Gastroesophageal sphincter (tissue), 4 donors: ENCODE results near the gene TAF1C. TPM values are rescaled to one million over a fixed set of nuclear protein-coding genes. Genes with fewer than 3 reads are reported as not detected.
A peak's percentile ranks its signal among the peaks of the same experiment; 100 is the strongest.

Experiments
- ATAC-seq: fragments of 150-250 bp; one replicate; pipeline ENCODE4 v1.9.1; 2016; ENCODE audit warnings: mild to moderate bottlenecking, moderate library complexity
- H3K27ac ChIP-seq, 4 donors: fragments of 200-600 bp; sonication (generic) in 3 of 4; 1 replicate in 3 of 4; 2 replicates in 1 of 4; pipeline ENCODE4 v1.5.1; 2016 to 2019
- H3K27me3 ChIP-seq: fragments of 200-600 bp; sonication (generic); one replicate; pipeline ENCODE4 v1.5.1; 2019
- H3K36me3 ChIP-seq, 2 donors: fragments of 200-600 bp; sonication (generic); one replicate each; pipeline ENCODE4 v1.5.1; 2019; ENCODE audit warnings: control low read depth in 1 of 2
- H3K4me1 ChIP-seq, 3 donors: fragments of 200-600 bp; sonication (generic); 1 replicate in 2 of 3; 2 replicates in 1 of 3; pipeline ENCODE4 v1.5.1; 2016 to 2019; ENCODE audit warnings: control low read depth in 2 of 3
- H3K4me3 ChIP-seq, 2 donors: fragments of 200-600 bp; sonication (generic); one replicate each; pipeline ENCODE4 v1.5.1; 2019; ENCODE audit warnings: mild to moderate bottlenecking in 1 of 2, moderate library complexity in 1 of 2
- H3K9me3 ChIP-seq, 3 donors: fragments of 200-600 bp; sonication (generic); one replicate each; pipeline ENCODE4 v1.5.1; 2017 to 2019; ENCODE audit warnings: control low read depth in 2 of 3
- EP300 ChIP-seq: sonication (generic); formaldehyde crosslinking; IDR thresholded peaks from one replicate; pipeline ENCODE4 v1.6.1; 2017; ENCODE audit warnings: antibody characterized with exemption, mild to moderate bottlenecking
- POLR2A ChIP-seq, 2 donors: fragments of 450-650 bp; IDR thresholded peaks; one replicate each; pipeline ENCODE4 v1.6.1; 2017; ENCODE audit warnings: antibody characterized with exemption in 2 of 2, mild to moderate bottlenecking in 2 of 2, moderate library complexity in 1 of 2
- POLR2AphosphoS5 ChIP-seq: sonication (generic); formaldehyde crosslinking; IDR thresholded peaks from one replicate; pipeline ENCODE4 v1.6.1; 2017; ENCODE audit warnings: antibody characterized with exemption
- WGBS, 2 donors: methylation state at CpG; one replicate each; pipeline ENCODE4 v1.1.5; 2018; ENCODE audit warnings: low coverage in 1 of 2; 5-methylcytosine and 5-hydroxymethylcytosine counted together
- total RNA-seq, 4 donors: library from RNA; depleted of rRNA; stranded (reverse); fragments of >200 nt; gene quantifications; one replicate each; pipeline ENCODE4 v1.1.0, GENCODE V29; 2016
- TF ChIP-seq, protein P1 (sequence below), 4 experiments: fragments of 200-600 bp in 2 of 4; fragments of 450-650 bp in 2 of 4; sonication (generic) in 1 of 4; IDR thresholded peaks; one replicate each; pipeline ENCODE4 v1.5.1; 2017 to 2019; ENCODE audit warnings: antibody characterized with exemption in 4 of 4, mild to moderate bottlenecking in 2 of 4, moderate library complexity in 2 of 4

Gene TAF1C
- total RNA-seq, 4 donors from 2014 or later: 16.1 to 51.4 (median 33.2) TPM

DNA sequence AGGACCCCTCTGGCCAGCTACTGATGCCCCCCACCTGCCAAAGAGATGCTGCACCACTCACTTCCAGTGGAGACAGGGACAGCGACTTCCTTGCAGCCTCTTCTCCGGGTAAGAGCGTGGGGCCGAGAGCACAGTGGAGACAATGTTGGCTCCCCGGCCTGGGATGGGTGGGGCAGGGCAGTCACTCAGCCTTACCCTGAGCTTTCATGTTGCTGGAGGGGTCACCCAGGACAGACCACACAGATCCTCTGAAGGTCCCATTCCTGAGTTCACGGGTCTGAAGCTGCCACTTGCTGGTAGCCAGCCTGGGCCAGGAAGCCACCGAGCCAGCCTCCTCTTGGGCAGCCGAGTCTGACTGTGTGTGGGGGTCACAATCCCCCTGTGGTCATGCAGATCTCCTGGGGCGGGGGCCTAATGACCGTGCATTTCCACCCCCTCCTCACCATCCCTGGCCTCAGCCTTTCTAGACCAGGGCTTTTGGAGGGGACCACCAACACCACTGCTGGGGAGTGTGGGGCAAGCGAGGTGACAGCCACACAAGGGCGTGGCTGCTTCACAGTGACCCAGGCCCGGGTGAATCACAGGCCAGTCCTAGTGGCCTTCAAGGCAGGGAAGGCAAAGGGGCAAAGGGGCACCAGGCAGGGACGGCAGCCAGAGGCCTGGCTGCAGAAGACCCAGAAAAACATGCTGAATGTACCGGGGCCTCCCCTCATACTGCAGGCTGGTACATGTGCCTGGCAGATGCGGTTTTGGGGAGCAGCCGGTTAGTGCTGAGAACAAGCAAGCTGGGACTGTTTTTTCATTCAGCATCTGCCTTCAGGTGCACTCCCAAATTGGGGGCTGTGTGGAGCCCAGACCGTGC lies 10.4 kb downstream of the TAF1C start:
- peaks cover 0 to 41% (median 21%) of the 10 kb centered on the region in 3 donors for H3K4me1 ChIP-seq
- no CpG with 5 or more reads among the region's 18 CpGs for WGBS, 2 donors
- no peak for ATAC-seq
- no peak for TF ChIP-seq POLR2A (IDR thresholded peaks at IDR 0.05)
- TF ChIP-seq, protein P1, sequence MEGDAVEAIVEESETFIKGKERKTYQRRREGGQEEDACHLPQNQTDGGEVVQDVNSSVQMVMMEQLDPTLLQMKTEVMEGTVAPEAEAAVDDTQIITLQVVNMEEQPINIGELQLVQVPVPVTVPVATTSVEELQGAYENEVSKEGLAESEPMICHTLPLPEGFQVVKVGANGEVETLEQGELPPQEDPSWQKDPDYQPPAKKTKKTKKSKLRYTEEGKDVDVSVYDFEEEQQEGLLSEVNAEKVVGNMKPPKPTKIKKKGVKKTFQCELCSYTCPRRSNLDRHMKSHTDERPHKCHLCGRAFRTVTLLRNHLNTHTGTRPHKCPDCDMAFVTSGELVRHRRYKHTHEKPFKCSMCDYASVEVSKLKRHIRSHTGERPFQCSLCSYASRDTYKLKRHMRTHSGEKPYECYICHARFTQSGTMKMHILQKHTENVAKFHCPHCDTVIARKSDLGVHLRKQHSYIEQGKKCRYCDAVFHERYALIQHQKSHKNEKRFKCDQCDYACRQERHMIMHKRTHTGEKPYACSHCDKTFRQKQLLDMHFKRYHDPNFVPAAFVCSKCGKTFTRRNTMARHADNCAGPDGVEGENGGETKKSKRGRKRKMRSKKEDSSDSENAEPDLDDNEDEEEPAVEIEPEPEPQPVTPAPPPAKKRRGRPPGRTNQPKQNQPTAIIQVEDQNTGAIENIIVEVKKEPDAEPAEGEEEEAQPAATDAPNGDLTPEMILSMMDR (IDR thresholded peaks at IDR 0.05): no peak
- no peaks in the 10 kb centered on the region for H3K9me3 ChIP-seq
- H3K27ac ChIP-seq: peak overlapping the region in 3 of 4 donors; percentile 64 to 80 (median 76)
- no peak overlapping the region for H3K4me3 ChIP-seq
- H3K27me3 ChIP-seq: no peaks in the 10 kb centered on the region
- H3K36me3 ChIP-seq: peaks cover 0 to 34% of the 10 kb centered on the region in 2 donors

DNA sequence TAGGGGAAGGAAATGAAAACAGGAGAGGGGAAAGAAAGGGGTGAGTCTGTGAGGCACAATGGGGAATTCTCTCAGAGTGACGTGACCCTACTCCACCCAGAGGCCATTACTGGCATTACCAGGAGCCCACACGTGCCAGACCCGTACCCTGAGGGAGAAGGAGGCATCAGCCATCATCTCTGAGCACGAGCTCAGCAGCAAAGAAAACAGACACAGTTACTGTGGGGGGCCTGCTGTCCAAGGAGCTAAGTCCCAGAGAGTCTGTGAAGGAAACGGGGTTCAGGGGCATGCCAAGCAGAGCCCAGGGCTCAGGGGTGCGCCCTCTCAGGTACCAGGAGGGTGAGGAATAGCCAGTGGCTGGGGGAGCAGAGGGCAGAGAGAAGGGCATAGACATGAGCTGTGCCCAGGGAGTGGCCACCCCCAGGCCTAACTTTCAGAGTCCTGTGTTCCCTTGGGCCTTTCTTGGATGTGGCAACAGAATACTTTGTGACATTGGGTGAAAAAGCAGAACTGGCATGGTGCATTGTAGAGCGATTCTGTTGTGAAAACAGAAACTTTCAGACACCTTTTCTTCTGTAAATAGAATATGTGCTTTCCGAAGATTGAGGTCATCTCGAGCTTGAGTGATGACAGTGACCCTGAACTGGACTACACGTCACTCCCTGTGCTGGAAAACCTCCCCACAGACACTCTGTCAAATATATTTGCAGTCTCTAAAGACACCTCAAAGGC lies 11.3 kb downstream of the TAF1C start:
- peaks cover 0 to 41% (median 21%) of the 10 kb centered on the region in 3 donors for H3K4me1 ChIP-seq
- H3K36me3 ChIP-seq: peaks cover 0 to 25% of the 10 kb centered on the region in 2 donors
- no peak for ATAC-seq
- no peaks in the 10 kb centered on the region for H3K27me3 ChIP-seq
- no peaks in the 10 kb centered on the region for H3K9me3 ChIP-seq
- H3K4me3 ChIP-seq: no peak overlapping the region
- H3K27ac ChIP-seq: peak overlapping the region in 2 of 4 donors; percentile 64 to 76
- 27 to 35% methylated on average over 6 of the region's 10 CpGs for WGBS, 2 donors
- no peak for TF ChIP-seq POLR2A (IDR thresholded peaks at IDR 0.05)
- TF ChIP-seq, protein P1 (IDR thresholded peaks at IDR 0.05): peak in 3 of 4 experiments; percentile 67 to 73 (median 69)

DNA sequence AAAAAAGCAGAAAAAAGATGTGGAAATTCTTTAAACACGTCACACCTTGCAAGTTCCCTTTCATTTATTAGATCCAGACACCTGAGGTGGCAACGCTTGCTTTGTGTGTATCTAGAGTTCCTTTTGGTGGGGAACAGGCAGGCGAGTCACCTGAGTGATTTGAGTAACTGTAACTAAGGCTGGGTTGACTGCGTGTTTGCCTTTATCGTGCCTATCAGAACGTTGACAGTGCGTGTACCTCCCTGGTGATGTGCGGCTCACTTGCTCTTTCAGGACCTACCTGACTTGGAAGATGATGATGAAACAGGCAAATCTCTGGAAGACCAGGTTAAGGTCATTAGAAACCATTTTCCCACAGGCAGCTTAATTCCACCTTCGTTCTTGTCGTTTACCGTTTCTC lies 12.5 kb downstream of the TAF1C start:
- Histone ChIP-seq H3K4me3 (no peak overlapping the region), H3K36me3 (peaks cover 0 to 13% of the 10 kb centered on the region in 2 donors), H3K27me3 (peaks cover 5% of the 10 kb centered on the region), H3K27ac (no peak overlapping the region), H3K4me1 (peaks cover 0 to 41% (median 21%) of the 10 kb centered on the region in 3 donors), H3K9me3 (no peaks in the 10 kb centered on the region)
- no peak for ATAC-seq
- TF ChIP-seq EP300: no peak
- TF ChIP-seq, protein P1 (IDR thresholded peaks at IDR 0.05): no peak
- no peak for TF ChIP-seq POLR2AphosphoS5
- TF ChIP-seq POLR2A (IDR thresholded peaks at IDR 0.05): no peak
- 72 to 79% methylated on average over 10 to 11 of the region's 11 CpGs for WGBS, 2 donors

DNA sequence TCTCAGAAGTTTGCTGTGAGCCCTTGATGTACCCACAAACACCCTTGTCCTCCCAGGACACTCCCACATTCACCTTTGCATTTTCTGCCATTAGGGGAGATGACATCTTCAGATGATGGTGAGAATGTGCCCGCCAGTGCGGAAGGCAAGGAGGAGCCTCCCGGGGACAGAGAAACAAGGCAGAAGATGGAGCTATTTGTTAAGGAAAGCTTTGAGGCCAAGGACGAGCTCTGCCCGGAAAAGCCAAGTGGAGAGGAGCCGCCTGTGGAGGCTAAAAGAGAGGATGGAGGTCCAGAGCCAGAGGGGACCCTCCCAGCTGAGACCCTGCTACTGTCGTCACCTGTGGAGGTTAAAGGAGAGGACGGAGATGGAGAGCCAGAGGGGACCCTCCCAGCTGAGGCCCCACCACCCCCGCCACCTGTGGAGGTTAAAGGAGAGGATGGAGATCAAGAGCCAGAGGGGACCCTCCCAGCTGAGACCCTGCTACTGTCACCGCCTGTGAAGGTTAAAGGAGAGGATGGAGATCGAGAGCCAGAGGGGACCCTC lies 17.0 kb downstream of the TAF1C start:
- peaks cover 0 to 3% (median 0%) of the 10 kb centered on the region in 3 donors for H3K4me1 ChIP-seq
- 68 to 93% methylated on average over 5 to 9 of the region's 11 CpGs for WGBS, 2 donors

More for the DNA sequence above, 17.0 kb downstream of the TAF1C start:
- H3K4me3 ChIP-seq: no peak overlapping the region
- no peak overlapping the region for H3K27ac ChIP-seq
- H3K27me3 ChIP-seq: peaks cover 35% of the 10 kb centered on the region
- no peaks in the 10 kb centered on the region for H3K9me3 ChIP-seq
- ATAC-seq: no peak
- H3K36me3 ChIP-seq: no peaks in the 10 kb centered on the region
- TF ChIP-seq, protein P1 (IDR thresholded peaks at IDR 0.05): no peak
- TF ChIP-seq EP300 (no peak), POLR2AphosphoS5 (no peak), POLR2A (IDR thresholded peaks at IDR 0.05) (no peak)
